IPS-20b (cell line): Measurements from ENCODE around the gene RNF138.

Experiments used
- H3K27ac ChIP-seq: one replicate; pipeline ENCODE4 v1.5.1; 2013; ENCODE audit warnings: low read length
- H3K27me3 ChIP-seq: 2 replicates; pipeline ENCODE4 v1.6.1; 2013; ENCODE audit warnings: mild to moderate bottlenecking, low read length, inconsistent platforms; ENCODE audit not compliant: insufficient read depth
- H3K36me3 ChIP-seq: 2 replicates; pipeline ENCODE4 v1.6.1; 2013; ENCODE audit warnings: low read depth, mild to moderate bottlenecking, inconsistent platforms, low read length, moderate library complexity; ENCODE audit not compliant: insufficient read depth
- H3K4me1 ChIP-seq: 2 replicates; pipeline ENCODE4 v1.6.1; 2013; ENCODE audit warnings: mild to moderate bottlenecking, control low read depth, inconsistent platforms, low read length, moderate library complexity; ENCODE audit not compliant: insufficient read depth
- H3K4me3 ChIP-seq: 2 replicates; pipeline ENCODE4 v1.5.1; 2013; ENCODE audit warnings: mild to moderate bottlenecking, low read length, inconsistent platforms
- H3K9ac ChIP-seq: 2 replicates; pipeline ENCODE4 v1.6.1; 2013; ENCODE audit warnings: low read depth, mild to moderate bottlenecking, inconsistent platforms, low read length, moderate library complexity
- H3K9me3 ChIP-seq: 2 replicates; pipeline ENCODE4 v1.6.1; 2013; ENCODE audit warnings: mild to moderate bottlenecking, low read depth, low read length, inconsistent platforms; ENCODE audit not compliant: insufficient read depth

Gene RNF138

GRCh38 chr18:32091724-32092421 is at the start of gene RNF138:
TSS of gene RNF138 (plus strand) at chr18:32091874. CDS start at chr18:32092777, 903 bp downstream.
- no peaks in the 10 kb centered on the region for H3K27me3 ChIP-seq
- no peaks in the 10 kb centered on the region for H3K9me3 ChIP-seq
- H3K4me3 ChIP-seq, result peak within 1 kb of the TSS; percentile 95
- H3K36me3 ChIP-seq, result peaks cover 13% of the 10 kb centered on the region; the same call in 1 of the 2 replicates
- peak within 1 kb of the TSS; percentile 34 for H3K27ac ChIP-seq
- peaks cover 6% of the 10 kb centered on the region; the same call in 1 of the 2 replicates for H3K4me1 ChIP-seq
- peak within 1 kb of the TSS; percentile 86; the same call in 1 of the 2 replicates for H3K9ac ChIP-seq

GRCh38 chr18:32042337-32042736 is 49.3 kb upstream of the RNF138 start:
- Histone ChIP-seq H3K9ac (no peak overlapping the region), H3K36me3 (peaks cover 17% of the 10 kb centered on the region), H3K4me1 (no peaks in the 10 kb centered on the region), H3K27me3 (no peaks in the 10 kb centered on the region), H3K27ac (no peak overlapping the region), H3K4me3 (no peak overlapping the region), H3K9me3 (no peaks in the 10 kb centered on the region)

- Histone ChIP-seq H3K36me3 (peaks cover 5% of the 10 kb centered on the region; the same call in 1 of the 2 replicates), H3K9ac (no peak overlapping the region), H3K4me1 (no peaks in the 10 kb centered on the region), H3K4me3 (no peak overlapping the region), H3K27ac (no peak overlapping the region), H3K9me3 (no peaks in the 10 kb centered on the region), H3K27me3 (no peaks in the 10 kb centered on the region)
Observed at GRCh38 chr18:32048507-32049091, 43.1 kb upstream of the RNF138 start.

- Histone ChIP-seq H3K27ac (no peak overlapping the region), H3K36me3 (peaks cover 5% of the 10 kb centered on the region; the same call in 1 of the 2 replicates), H3K9me3 (no peaks in the 10 kb centered on the region), H3K4me1 (no peaks in the 10 kb centered on the region), H3K27me3 (no peaks in the 10 kb centered on the region), H3K9ac (no peak overlapping the region), H3K4me3 (no peak overlapping the region)
Observed at GRCh38 chr18:32049393-32050171, 42.1 kb upstream of the RNF138 start.

GRCh38 chr18:32056613-32057358 is 34.9 kb upstream of the RNF138 start:
- H3K27ac ChIP-seq, result no peak overlapping the region
- no peak overlapping the region for H3K9ac ChIP-seq
- no peaks in the 10 kb centered on the region for H3K27me3 ChIP-seq
- H3K9me3 ChIP-seq, result no peaks in the 10 kb centered on the region
- no peak overlapping the region for H3K4me3 ChIP-seq
- H3K4me1 ChIP-seq, result no peaks in the 10 kb centered on the region; the same call in 1 of the 2 replicates
- no peaks in the 10 kb centered on the region for H3K36me3 ChIP-seq

GRCh38 chr18:32057624-32058165 is 34.0 kb upstream of the RNF138 start:
- Histone ChIP-seq H3K27ac (no peak overlapping the region), H3K9ac (no peak overlapping the region), H3K4me3 (no peak overlapping the region), H3K27me3 (no peaks in the 10 kb centered on the region), H3K36me3 (no peaks in the 10 kb centered on the region), H3K4me1 (no peaks in the 10 kb centered on the region; the same call in 1 of the 2 replicates), H3K9me3 (no peaks in the 10 kb centered on the region)

- no peaks in the 10 kb centered on the region for H3K9me3 ChIP-seq
- no peak overlapping the region for H3K9ac ChIP-seq
- H3K4me3 ChIP-seq, result no peak overlapping the region
- H3K27me3 ChIP-seq, result no peaks in the 10 kb centered on the region
- H3K27ac ChIP-seq, result no peak overlapping the region
- H3K36me3 ChIP-seq, result no peaks in the 10 kb centered on the region
- H3K4me1 ChIP-seq, result no peaks in the 10 kb centered on the region; the same call in 1 of the 2 replicates
Observed at GRCh38 chr18:32060026-32060425, 31.6 kb upstream of the RNF138 start.

- Histone ChIP-seq H3K9ac (no peak overlapping the region), H3K9me3 (no peaks in the 10 kb centered on the region), H3K27ac (no peak overlapping the region), H3K27me3 (no peaks in the 10 kb centered on the region), H3K36me3 (no peaks in the 10 kb centered on the region), H3K4me3 (no peak overlapping the region), H3K4me1 (no peaks in the 10 kb centered on the region)
Observed at GRCh38 chr18:32067375-32068167, 24.1 kb upstream of the RNF138 start.

- Histone ChIP-seq H3K27me3 (no peaks in the 10 kb centered on the region), H3K27ac (no peak overlapping the region), H3K36me3 (no peaks in the 10 kb centered on the region), H3K4me1 (no peaks in the 10 kb centered on the region), H3K9me3 (no peaks in the 10 kb centered on the region), H3K9ac (no peak overlapping the region), H3K4me3 (no peak overlapping the region)
Observed at GRCh38 chr18:32072321-32072720, 19.4 kb upstream of the RNF138 start.

GRCh38 chr18:32074206-32074605 is 17.5 kb upstream of the RNF138 start:
- no peak overlapping the region for H3K4me3 ChIP-seq
- H3K27ac ChIP-seq, result no peak overlapping the region
- no peaks in the 10 kb centered on the region for H3K4me1 ChIP-seq
- H3K36me3 ChIP-seq, result no peaks in the 10 kb centered on the region
- no peaks in the 10 kb centered on the region for H3K27me3 ChIP-seq
- H3K9ac ChIP-seq, result no peak overlapping the region
- H3K9me3 ChIP-seq, result no peaks in the 10 kb centered on the region
